ENCODE data around the gene FGD3. TPM values are rescaled to one million over a fixed set of nuclear protein-coding genes. Genes with fewer than 3 reads are reported as not detected.

FGD3 gene
- polyA plus RNA-seq, 3 donors, result 5.0 to 7.7 (median 7.0) TPM

GRCh38 chr9:93076101-93076791 is 128.9 kb downstream of the FGD3 start:
- no peak overlapping the region for H3K27ac ChIP-seq (ENCODE audit: low read depth, low read length)
- 88 to 96% (median 95%) methylated on average over 12 of the region's 12 CpGs for WGBS, 3 donors

- H3K27ac ChIP-seq (ENCODE audit: low read depth, low read length), result no peak overlapping the region
- WGBS, 3 donors, result 89 to 98% (median 93%) methylated on average over 2 of the region's 2 CpGs
Observed at GRCh38 chr9:93076792-93077128, 129.4 kb downstream of the FGD3 start.

GRCh38 chr9:93077367-93077766 is 130.0 kb downstream of the FGD3 start:
- 83 to 100% (median 96%) methylated on average over 1 of the region's 1 CpG for WGBS, 3 donors
- no peak overlapping the region for H3K27ac ChIP-seq (ENCODE audit: low read depth, low read length)

- H3K27ac ChIP-seq (ENCODE audit: low read depth, low read length), result no peak overlapping the region
- WGBS, 3 donors, result 97 to 99% (median 98%) methylated on average over 16 of the region's 16 CpGs
Observed at GRCh38 chr9:93077811-93078210, 130.5 kb downstream of the FGD3 start.

- H3K27ac ChIP-seq (ENCODE audit: low read depth, low read length), result no peak overlapping the region
- 88 to 92% (median 89%) methylated on average over 13 of the region's 13 CpGs for WGBS, 3 donors
Observed at GRCh38 chr9:93079371-93079770, 132.0 kb downstream of the FGD3 start.

- WGBS, 3 donors, result 90 to 97% (median 93%) methylated on average over 9 of the region's 9 CpGs
- H3K27ac ChIP-seq (ENCODE audit: low read depth, low read length), result no peak overlapping the region
Observed at GRCh38 chr9:93080406-93080805, 133.1 kb downstream of the FGD3 start.

- H3K27ac ChIP-seq (ENCODE audit: low read depth, low read length), result no peak overlapping the region
- 80 to 92% (median 89%) methylated on average over 10 of the region's 10 CpGs for WGBS, 3 donors
Observed at GRCh38 chr9:93081081-93081529, 133.8 kb downstream of the FGD3 start.

- WGBS, 3 donors, result 78 to 81% (median 81%) methylated on average over 3 of the region's 3 CpGs
- no peak overlapping the region for H3K27ac ChIP-seq (ENCODE audit: low read depth, low read length)
Observed at GRCh38 chr9:93081931-93082330, 134.6 kb downstream of the FGD3 start.

GRCh38 chr9:93082841-93083411 is 135.6 kb downstream of the FGD3 start:
- WGBS, 3 donors, result 51 to 60% (median 57%) methylated on average over 17 to 18 of the region's 18 CpGs
- no peak overlapping the region for H3K27ac ChIP-seq (ENCODE audit: low read depth, low read length)

GRCh38 chr9:93083592-93084470 is 136.5 kb downstream of the FGD3 start:
- 67 to 85% (median 74%) methylated on average over 8 of the region's 8 CpGs for WGBS, 3 donors
- no peak overlapping the region for H3K27ac ChIP-seq (ENCODE audit: low read depth, low read length)

- 96 to 100% (median 98%) methylated on average over 6 of the region's 6 CpGs for WGBS, 3 donors
- no peak overlapping the region for H3K27ac ChIP-seq (ENCODE audit: low read depth, low read length)
Observed at GRCh38 chr9:93084471-93084881, 137.2 kb downstream of the FGD3 start.

GRCh38 chr9:93085676-93086075 is 138.4 kb downstream of the FGD3 start:
- WGBS, 3 donors, result 97 to 99% (median 97%) methylated on average over 4 of the region's 4 CpGs
- H3K27ac ChIP-seq (ENCODE audit: low read depth, low read length), result no peak overlapping the region

Other genes with a start within 250 kb of the FGD3 start
- gene BICD2, start 182.7 kb upstream of the FGD3 start, polyA plus RNA-seq, result 10 to 100 TPM in 2 of 3 donors, 1 to 10 TPM in 1; 5.5 to 17.3 (median 14.2) TPM
- 1 to 10 TPM in 1 of 3 donors, under 1 TPM in 2; 0.79 to 1.4 (median 0.81) TPM for gene ZNF484, start 69.5 kb upstream of the FGD3 start, polyA plus RNA-seq
- gene SUSD3, start 111.2 kb downstream of the FGD3 start, polyA plus RNA-seq, result 1 to 10 TPM in 2 of 3 donors, under 1 TPM in 1; 0.93 to 4.8 (median 2.5) TPM
- gene CARD19, start 148.7 kb downstream of the FGD3 start, polyA plus RNA-seq, result 10 to 100 TPM; 12.5 to 43.7 (median 26.3) TPM
- gene NINJ1, start 186.7 kb downstream of the FGD3 start, polyA plus RNA-seq, result 100 to 1,000 TPM in 1 of 3 donors, 10 to 100 TPM in 2; 22.3 to 100 (median 82.1) TPM
- 10 to 100 TPM in 1 of 3 donors, 1 to 10 TPM in 2; 1.3 to 22.2 (median 1.3) TPM for gene WNK2, start 236.6 kb downstream of the FGD3 start, polyA plus RNA-seq

Measured in adipose tissue (tissue), 3 donors.